Measurements from ENCODE around the gene CARD19.

- TF ChIP-seq CTCF (IDR thresholded peaks at IDR 0.05) (peak in 2 of 4 experiments; percentile 12 to 14), POLR2A (IDR thresholded peaks at IDR 0.05) (peak; percentile 74 to 90)
Observed at GRCh38 chr9:93095205-93096130, 549 bp upstream of the CARD19 start.
